GM21723 (cell line): ENCODE data around the gene NF1.
"Not testable (repeated sequence)": the region's sequence is repeated elsewhere in the genome, so short reads cannot be mapped to it uniquely, and the experiment has no call there.

ENCODE experiments used
- ATAC-seq: cut with Tn5 transposase; IDR thresholded peaks from one replicate; pipeline ENCODE4 v1.9.1; 2021; ENCODE audit warnings: mild to moderate bottlenecking, moderate library complexity; ENCODE audit not compliant: unreplicated experiment

The NF1 gene

GRCh38 chr17:31085563-31085962 lies 9.2 kb upstream of the NF1 start:
- ATAC-seq: no peak

- ATAC-seq: no peak
Measured at GRCh38 chr17:31089471-31089870, 5.3 kb upstream of the NF1 start.

GRCh38 chr17:31090650-31091049 lies 4.1 kb upstream of the NF1 start:
- ATAC-seq: not testable (repeated sequence)

- no peak for ATAC-seq
Measured at GRCh38 chr17:31092475-31093064, 2.2 kb upstream of the NF1 start.

GRCh38 chr17:31093866-31094599 lies 744 bp upstream of the NF1 start:
- ATAC-seq: no peak

- ATAC-seq: peak; percentile 13
Measured at GRCh38 chr17:31095236-31096105, 694 bp downstream of the NF1 start.

GRCh38 chr17:31096106-31096436 lies 1.3 kb downstream of the NF1 start:
- no peak for ATAC-seq

- ATAC-seq: no peak
Measured at GRCh38 chr17:31099016-31099415, 4.2 kb downstream of the NF1 start.

GRCh38 chr17:31100840-31101459 lies 6.2 kb downstream of the NF1 start:
- ATAC-seq: no peak

- ATAC-seq: no peak
Measured at GRCh38 chr17:31101943-31102342, 7.2 kb downstream of the NF1 start.

GRCh38 chr17:31105991-31106390 lies 11.2 kb downstream of the NF1 start:
- no peak for ATAC-seq

GRCh38 chr17:31111183-31111582 lies 16.4 kb downstream of the NF1 start:
- no peak for ATAC-seq

GRCh38 chr17:31112001-31112661 lies 17.4 kb downstream of the NF1 start:
- no peak for ATAC-seq

GRCh38 chr17:31113368-31113767 lies 18.6 kb downstream of the NF1 start:
- not testable (repeated sequence) for ATAC-seq

GRCh38 chr17:31113939-31114338 lies 19.2 kb downstream of the NF1 start:
- ATAC-seq: no peak

GRCh38 chr17:31114956-31115555 lies 20.3 kb downstream of the NF1 start:
- ATAC-seq: no peak

GRCh38 chr17:31116167-31116566 lies 21.4 kb downstream of the NF1 start:
- ATAC-seq: no peak

- no peak for ATAC-seq
Measured at GRCh38 chr17:31122746-31123145, 28.0 kb downstream of the NF1 start.

- no peak for ATAC-seq
Measured at GRCh38 chr17:31126318-31126717, 31.5 kb downstream of the NF1 start.

GRCh38 chr17:31128241-31128640 lies 33.5 kb downstream of the NF1 start:
- no peak for ATAC-seq
